HL-60/S4 (cell line): ENCODE results near the gene TMEM134.
"Not testable (repeated sequence)": the region's sequence is repeated elsewhere in the genome, so short reads cannot be mapped to it uniquely, and the experiment has no call there.

ENCODE experiments used
- in situ Hi-C: fragments of 300-500 bp; cut with MboI; formaldehyde crosslinking; loops from 2 replicates; pipeline ENCODE4 v1.14.3; 2022; ENCODE audit warnings: low sequenced_read_pairs

Gene TMEM134

DNA sequence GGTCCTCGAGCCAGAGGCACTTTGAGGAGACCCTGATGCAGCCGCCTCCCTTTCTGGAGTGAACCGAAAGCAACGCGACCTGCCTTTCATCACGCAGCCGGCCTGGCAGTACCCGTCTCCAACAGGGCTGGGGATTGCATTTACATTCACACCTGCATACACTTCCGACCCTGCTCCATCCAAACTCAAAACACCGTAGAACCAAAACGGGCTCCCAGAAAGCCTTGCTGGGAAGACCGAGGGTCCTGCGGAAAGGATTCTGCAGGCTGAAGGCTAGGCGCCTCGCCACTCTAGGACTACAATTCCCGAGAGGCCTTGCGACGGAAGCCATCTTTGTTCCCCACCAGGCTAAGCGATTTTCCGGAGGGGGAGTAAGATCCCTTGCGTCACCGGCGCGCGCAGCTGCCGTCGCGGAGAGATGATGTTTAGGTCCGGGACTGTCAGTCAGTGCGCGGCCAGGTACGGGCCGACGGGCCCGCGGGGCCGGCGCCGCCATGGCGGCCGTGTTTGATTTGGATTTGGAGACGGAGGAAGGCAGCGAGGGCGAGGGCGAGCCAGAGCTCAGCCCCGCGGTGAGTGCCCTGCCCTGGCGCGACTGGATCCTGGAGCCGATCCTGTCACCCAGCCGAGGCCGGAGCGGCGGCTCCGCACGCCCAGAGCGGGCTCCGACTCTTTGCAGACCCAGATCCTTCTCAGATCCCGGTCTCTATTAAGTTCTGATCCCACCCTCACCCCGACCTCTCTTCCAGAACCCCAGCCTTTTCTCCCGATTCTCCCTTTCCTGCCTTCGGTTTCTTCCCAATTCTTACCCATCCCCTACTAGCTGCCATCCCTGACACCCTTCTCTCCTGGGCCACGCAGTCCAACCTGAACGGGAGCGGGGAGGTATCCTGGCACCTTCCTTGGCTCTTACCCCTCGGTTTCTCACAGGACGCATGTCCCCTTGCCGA lies 40.7 kb downstream of the TMEM134 start, which contains the start of gene RPS6KB2:
RPS6KB2 (plus strand) TSS at position 443 of the 950 bp plus-strand sequence; CDS start at position 495, 52 bp downstream.
- in situ Hi-C loops, result no loop called here

DNA sequence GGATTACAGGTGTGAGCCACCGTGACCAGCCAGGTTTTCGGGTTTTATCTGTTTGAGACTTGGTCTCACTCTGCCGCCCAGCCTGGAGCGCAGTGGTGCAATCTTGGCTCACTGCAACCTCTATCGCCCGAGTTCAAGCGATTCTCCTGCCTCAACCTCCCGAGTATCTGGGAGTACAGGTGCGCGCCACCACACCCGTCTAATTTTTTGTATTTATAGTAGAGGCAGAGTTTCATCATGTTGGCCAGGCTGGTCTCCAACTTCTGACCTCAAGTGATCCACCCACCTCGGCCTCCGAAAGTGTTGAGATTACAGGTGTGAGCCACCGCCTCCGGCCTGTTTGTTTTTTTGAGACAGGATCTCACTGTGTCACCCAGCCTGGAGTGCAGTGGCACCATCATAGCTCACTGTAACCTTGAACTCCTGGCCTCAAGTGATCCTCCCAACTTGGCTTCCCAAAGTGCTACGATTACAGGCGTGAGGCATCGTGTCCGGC lies 41.6 kb downstream of the TMEM134 start:
- in situ Hi-C loops, result not testable (repeated sequence)

DNA sequence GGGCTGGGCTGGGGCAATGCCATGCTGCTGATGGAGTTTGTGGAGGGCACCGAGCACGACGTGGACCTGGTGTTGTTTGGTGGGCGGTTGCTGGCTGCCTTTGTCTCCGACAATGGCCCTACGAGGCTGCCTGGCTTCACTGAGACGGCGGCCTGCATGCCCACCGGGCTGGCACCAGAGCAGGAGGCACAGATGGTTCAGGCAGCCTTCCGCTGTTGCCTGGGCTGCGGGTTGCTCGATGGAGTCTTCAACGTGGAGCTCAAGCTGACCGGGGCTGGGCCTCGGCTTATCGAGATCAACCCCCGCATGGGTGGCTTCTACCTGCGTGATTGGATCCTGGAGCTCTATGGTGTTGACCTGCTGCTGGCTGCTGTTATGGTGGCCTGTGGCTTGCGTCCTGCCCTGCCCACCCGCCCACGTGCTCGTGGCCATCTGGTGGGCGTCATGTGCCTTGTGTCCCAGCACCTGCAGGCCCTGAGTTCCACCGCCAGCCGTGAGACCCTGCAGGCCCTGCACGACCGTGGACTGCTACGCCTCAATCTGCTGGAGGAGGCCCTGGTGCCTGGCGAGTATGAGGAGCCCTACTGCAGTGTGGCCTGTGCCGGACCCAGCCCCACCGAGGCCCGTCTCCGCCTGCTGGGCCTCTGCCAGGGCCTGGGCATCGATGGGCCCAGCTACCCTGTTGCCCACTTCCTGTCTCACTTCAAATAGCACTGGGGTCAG lies 45.0 kb downstream of the TMEM134 start:
- in situ Hi-C loops, result no loop called here

DNA sequence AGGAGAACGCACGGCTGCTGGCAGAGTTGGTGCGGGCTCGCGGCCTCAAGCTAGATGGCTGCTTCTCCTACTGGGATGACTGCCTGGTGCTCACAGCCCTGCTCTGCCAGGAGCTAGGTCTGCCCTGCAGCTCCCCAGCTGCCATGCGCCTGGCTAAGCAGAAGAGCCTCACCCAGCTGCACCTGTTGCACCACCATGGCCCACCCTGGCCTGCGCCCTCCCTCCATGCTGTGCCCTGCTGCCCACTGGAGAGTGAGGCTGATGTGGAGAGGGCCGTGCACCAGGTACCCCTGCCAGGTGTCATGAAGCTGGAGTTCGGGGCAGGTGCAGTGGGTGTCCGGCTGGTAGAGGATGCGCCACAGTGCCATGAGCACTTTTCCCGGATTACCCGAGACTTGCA lies 45.6 kb downstream of the TMEM134 start:
- in situ Hi-C loops, result no loop called here

DNA sequence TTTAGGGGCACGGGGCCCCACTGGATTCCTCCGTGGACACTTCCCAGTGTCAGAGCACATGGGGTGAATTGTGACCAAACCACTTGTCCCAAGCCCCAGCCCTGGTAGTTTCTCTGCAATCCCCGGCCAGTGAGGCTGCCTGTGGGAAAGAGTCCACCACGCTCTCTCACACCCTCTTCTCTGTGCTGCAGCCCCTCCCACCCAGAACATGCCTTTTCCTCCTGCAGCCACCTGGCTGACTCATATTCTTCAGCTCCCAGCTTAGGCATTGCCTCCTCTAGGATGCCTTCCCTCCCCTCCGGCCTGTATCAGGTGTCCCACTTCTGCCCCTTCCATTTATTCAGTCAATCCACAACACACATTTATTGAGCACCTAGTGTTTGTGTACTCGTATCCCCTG lies 46.2 kb downstream of the TMEM134 start:
- in situ Hi-C loops, result no loop called here

DNA sequence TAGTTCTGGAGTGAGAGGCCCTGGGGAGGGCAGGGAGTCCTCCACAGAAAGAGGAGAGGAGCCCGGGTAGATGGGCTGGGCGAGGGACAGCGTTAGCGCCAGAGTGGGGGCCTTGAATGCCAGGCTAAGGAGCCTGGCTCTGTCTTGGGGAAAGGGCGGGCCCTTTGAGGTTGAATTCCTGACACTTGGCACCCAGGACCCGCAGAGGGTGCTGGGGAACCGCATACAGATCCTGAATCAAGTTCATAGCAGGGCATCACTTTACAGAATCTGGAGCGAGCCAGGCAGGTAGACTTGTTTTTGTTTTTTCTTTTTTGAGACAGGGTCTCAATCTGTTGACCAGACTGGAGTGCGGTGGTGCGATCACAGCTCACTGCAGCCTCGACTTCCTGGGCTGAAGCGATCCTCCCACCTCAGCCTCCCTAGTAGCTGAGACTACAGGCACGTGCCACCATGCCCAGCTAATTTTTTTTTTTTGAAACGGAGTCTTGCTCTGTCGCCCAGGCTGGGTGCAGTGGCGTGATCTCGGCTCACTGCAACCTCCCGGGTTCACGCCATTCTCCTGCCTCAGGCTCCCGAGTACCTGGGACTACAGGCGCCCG lies 47.5 kb downstream of the TMEM134 start:
- in situ Hi-C loops, result no loop called here

DNA sequence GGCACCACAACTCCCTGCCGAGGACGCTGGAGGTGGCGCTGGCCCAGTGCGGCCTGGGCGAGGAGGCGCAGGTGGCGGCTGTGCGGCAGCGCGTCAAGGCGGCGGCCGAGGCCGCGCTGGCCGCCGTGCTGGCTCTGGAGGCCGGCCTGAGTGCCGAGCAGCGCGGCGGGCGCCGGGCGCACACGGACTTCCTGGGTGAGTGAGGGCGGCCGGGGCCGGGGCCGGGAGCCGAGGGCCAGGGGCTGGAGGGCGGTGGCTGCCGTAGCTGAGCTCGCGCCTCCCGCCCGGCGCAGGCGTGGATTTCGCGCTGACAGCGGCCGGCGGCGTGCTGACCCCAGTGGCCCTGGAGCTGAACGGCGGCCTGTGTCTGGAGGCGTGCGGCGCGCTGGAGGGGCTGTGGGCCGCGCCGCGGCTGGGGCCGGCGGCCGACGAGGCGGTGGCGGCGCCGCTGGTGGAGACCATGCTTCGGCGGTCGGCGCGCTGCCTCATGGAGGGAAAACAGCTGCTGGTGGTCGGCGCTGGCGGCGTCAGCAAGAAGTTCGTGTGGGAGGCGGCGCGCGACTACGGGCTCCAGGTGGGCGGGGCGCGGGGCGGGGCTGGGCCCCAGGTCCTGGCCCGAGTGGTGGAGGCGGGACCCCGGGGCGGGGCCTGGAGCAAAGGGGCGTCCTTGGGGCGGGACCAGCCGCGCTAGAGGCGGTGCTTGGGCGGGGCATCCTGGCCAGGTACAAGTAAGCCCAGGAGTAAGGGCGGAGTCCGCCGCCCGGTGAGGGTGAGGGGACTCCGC lies 48.2 kb downstream of the TMEM134 start:
- in situ Hi-C loops, result no loop called here

DNA sequence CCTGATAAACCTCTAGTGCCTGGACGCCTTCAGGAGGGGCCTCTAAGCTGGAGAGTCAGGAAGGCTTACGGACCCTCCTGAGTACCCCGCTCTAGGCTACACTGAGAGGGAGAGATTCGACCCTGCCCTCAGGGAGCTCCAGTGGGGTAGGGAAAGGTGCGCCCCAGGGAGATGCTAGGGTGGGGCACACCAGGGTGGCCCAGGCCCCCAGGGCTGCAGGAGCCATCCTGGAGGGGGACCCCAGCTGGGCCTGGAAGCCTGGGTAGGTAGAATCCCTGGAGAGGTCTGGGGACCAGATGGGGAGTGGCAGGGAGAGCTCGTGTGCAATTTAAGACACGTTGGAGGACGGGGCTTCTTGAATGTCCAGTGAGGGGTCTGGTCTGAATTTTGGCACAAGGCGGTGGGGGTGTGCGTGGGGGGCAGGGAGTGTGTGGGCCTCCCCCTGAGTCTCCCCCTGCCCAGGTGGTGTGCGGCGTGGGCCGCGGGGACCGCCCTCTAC lies 48.9 kb downstream of the TMEM134 start:
- in situ Hi-C loops, result no loop called here

DNA sequence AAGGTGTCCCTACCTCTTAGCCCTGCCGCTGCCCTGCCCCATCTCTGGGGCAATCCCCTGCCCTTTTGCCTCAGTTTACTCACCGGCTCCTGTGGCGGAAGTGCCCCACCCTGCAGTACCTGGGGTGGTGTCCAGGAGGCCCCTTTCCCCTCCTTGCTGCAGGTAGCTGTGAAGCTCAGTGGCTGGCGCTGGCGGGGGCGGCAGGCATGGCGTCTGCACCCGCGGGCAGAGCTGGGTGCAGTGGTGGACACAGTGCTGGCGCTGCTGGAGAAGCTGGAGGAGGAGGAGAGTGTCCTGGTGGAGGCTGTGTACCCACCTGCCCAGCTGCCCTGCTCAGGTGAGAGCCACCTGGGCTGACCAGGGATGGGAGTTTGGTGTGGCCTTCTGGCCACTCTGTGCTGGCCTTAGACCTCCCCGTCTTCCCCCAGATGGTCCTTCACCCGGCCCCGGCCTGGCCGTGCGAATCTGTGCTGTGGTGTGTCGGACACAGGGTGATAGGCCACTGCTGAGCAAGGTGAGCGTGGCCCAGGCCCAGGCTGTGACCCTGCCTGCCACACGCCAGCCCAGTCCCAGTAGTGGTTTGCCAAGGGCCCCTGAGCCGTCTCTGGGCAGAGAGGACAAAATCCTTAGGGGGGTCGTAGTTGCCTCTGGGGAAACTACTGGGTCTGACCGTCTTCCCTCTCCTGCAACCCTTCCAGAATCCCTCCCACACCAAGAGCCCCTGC lies 49.6 kb downstream of the TMEM134 start:
- in situ Hi-C loops, result no loop called here

DNA sequence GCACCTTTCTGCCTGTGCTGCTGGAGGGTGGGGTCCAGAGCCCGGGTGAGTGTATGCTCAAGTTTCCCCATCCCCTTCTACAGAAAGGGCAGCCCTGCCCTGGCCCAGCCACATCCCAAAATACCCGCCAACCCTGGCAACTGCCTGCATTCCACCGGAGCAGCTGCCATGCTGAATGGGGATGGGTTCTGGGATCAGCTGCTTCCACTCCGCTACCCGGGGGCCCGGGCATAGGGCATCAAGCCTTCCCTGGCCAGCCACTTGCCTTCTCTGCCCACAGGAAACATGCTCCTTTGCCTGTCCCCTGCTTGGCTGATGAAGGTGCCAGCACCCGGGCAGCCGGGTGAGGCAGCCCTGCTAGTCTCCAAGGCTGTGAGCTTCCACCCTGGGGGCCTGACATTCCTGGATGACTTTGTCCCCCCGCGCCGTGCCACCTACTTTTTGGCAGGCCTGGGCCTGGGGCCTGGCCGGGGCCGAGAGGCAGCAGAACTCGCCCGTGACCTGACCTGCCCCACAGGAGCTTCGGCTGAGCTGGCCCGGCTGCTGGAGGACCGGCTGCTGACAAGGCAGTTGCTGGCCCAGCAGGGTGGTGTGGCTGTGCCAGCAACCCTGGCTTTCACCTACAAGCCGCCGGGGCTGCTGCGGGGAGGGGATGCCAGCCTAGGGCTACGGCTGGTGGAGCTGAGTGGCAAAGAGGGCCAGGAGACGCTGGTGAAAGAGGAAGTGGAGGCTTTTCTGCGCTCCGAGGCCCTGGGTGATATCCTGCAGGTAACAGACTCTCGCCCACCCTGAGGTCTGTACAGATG lies 50.4 kb downstream of the TMEM134 start:
- in situ Hi-C loops, result no loop called here

DNA sequence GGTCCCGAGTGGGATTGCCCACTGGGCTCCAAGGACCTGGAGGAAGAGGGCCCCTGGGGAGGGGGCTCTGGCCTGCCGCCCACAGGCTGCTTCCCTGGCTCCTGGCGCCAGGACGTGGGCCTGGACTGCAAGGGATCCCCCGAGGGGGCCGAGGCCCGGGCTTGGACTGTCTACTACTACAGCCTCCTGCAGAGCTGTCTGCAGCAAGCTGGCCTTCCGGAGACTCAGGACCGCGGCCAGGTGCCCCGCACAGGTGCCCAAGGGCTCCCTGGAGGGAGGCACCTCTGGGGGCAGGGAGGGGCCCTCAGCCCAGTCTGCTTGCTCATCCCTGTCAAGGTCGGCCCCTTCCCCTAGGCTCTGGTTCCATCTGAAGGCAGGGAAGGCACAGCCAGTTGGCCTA lies 51.6 kb downstream of the TMEM134 start:
- in situ Hi-C loops, result no loop called here

DNA sequence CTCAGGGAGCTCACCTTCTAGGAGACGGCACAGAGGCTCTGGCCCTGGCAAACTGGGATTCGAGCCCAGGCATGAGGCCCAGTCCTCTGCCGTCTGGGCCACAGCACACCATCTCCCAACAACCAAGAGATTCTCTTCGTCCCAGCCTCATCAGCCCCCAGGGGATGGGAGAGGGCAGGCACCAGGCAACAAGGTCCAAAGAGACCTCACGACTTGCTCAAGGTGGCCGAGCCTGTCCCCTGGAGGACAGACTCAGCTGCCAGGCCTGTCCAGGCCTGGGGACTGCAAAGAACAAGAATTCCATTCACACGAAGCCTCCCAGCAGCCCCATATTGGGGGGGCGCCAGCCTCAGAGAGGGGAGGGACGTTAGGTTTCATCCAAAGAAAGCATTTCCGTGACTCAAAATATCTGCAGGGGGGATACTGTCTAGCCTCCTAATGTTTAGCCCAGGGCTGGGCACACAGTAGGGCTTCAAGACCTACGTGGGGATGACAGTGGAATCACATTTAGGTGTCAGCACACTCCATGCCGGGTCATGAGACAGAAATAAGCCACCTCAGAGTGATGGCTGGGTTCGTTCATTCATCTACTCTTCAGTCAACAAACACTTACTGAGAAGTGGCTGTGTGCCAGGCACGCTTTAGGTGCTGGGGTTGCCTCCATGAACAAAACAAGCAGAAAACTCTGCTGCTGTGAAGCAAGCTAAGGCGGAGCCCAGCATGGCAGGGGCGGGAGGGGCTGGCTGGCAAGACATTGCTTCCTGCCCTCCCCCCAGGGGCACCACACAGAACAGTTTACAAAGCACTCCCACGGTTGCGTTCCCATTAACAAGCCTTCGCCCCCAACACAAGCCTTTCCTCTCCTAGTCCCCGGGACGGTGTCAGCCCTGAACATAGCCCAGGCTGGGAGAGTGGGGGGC lies 52.4 kb downstream of the TMEM134 start:
- in situ Hi-C loops, result no loop called here

DNA sequence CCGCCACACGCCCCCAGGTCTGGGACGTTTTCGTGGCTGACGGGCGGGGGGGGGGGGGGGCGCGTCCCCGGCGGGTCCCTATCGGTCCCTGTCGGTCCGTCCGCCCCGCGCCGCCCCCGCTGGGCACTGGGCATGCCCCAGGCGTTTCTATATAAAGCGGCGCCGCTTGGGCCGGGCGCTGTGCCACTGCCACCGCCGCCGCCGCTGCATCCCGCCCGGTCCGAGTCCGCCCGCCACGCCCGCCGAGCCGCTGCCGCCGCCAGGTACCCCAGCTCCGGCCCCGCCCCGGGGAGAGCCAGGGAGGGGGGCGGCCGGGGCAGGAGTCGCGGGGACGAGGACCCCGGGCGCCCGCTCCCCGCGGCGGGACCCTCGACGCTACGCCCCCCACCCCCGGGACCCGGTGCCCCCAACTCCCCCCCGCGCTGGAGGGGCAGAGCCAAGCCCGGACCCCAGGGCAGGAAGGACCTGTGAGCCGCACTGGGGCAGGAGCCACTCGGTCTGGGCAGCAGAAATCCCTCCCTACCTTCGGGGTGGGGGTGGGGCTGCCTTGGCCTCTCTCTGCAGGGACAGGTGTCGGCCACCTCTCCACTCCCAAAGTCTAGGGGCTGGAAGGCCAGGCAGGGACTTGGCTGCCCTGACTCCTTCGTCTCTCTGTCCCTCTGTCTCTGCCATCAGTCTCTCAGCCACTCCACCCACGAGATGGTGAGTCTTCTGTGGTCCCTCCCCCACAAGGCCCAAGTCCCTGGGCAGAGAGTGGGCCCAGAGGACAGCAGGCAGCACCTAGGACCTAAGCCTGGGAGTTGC lies 53.3 kb downstream of the TMEM134 start, which contains the start of gene CARNS1:
CARNS1 (plus strand) TSS at position 178 of the 804 bp plus-strand sequence; CDS start at position 700, 522 bp downstream.
- in situ Hi-C loops, result no loop called here

DNA sequence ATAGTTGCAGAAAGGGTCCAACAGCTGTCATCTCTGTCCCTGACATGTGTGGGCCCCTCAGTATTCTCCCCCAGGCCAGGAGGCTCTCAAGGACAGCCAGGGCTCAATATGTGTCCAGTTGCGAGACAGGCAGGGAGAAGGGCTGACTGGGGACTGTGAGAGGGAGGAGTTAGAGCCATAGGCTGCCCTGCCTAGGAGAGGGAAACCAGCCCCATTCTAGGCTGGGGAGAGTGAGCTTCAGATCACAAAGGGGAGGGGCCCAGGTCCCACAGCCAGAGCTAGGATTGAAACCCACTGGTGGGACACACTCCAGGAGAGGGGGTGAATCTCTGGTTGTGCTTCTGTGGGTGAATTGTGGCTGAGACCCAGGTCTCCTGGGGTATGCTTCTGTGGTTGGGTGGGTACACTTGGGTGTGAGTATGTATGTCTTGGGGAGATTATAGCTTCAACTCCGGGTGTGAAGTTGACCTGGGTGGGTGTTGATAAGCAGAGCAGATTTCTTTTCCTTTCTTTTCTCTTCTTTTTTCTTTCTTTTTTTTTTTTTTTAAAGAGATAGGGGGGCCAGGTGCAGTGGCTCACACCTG lies 55.7 kb downstream of the TMEM134 start:
- in situ Hi-C loops, result no loop called here

DNA sequence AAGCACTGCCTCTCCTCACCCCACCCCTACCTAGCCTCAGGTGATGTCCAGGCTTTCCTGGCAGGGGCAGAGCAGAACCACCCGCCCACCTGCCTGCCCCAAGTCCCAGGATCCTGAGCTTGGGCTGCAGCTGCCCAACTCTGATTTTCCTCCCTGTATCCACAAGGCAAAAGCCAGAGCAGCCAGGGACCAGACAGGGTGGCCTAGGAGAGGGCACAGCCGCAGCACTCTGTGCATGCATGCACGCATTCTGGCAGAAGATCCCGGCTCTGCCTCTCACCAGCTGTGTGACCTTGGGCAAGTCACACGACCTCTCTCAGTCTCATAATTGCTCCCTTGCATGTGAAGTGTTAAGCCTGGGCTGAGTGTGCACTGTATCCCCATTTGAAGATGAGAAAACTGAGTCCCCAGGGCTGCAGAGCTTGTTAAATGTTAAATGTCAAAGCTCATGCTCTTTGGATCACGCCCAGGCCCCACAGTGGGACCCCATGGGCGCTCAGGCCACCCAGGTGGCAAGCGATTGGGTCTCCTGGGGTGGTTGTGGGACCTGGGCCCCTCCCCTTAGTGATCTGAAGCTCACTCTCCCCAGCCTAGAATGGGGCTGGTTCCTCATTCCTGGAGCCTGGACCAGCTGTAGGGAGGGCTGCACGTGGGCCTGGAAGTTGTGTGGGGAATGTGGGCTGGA lies 56.4 kb downstream of the TMEM134 start:
- in situ Hi-C loops, result no loop called here

DNA sequence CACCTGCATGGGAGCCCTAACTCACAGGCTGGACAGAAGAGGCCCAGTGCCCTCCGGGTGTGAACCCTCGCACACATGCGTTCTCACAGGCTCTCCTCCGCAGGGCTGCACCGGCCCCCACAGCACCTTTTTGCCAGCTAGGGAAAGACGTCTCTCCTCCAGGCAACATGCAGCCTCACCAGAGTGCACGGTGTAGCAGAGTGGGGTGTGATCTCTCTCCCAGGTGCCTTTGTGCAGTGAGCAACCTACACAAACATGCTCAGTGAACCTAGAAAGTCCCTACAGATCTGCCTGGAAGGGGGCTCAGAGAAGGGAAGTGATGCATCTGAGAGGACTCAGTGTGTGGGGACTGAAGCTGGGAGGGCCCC lies 57.3 kb downstream of the TMEM134 start:
- in situ Hi-C loops, result no loop called here
